HEK293 (cell line): ENCODE measurements around the gene SRL.

Experiments
- CTCF ChIA-PET: fragments of 350-600 bp; formaldehyde crosslinking; extraction: SDS; loops from one replicate; lab custom pipeline; 2021; ENCODE audit warnings: antibody characterized with exemption; lab: Yijun Ruan, JAX
- POLR2A ChIA-PET: fragments of 300-600 bp; formaldehyde crosslinking; extraction: SDS; loops from one replicate; lab custom pipeline; 2020; ENCODE audit warnings: antibody characterized with exemption, inconsistent platforms; lab: Yijun Ruan, JAX
- H3K27ac ChIP-seq: fragments of 200-500 bp; sonication (Bioruptor generic); 2 replicates; pipeline ENCODE4 v1.5.1; 2014; ENCODE audit warnings: low read depth, low read length, control low read depth, inconsistent platforms; ENCODE audit errors: extremely low read depth
- H3K36me3 ChIP-seq, 2 experiments: fragments of 200-500 bp in 1 of 2; sonication (Bioruptor generic) in 1 of 2; 1 replicate in 1 of 2; 2 replicates in 1 of 2; pipeline ENCODE4 v1.5.1; 2014 to 2017; ENCODE audit warnings: inconsistent platforms in 2 of 2, low read length in 2 of 2; ENCODE audit not compliant: control insufficient read depth in 2 of 2, insufficient read depth in 1 of 2
- H3K4me1 ChIP-seq: fragments of 200-500 bp; sonication (Bioruptor generic); 2 replicates; pipeline ENCODE4 v1.5.1; 2014; ENCODE audit warnings: mild to moderate bottlenecking, low read length, inconsistent platforms; ENCODE audit not compliant: control insufficient read depth, insufficient read depth
- H3K4me3 ChIP-seq: 2 replicates; pipeline ENCODE4 v1.5.1; 2011; ENCODE audit warnings: low read depth, mild to moderate bottlenecking, control low read depth, low read length, moderate library complexity
- H3K9me3 ChIP-seq: fragments of 200-500 bp; sonication (Bioruptor generic); 2 replicates; pipeline ENCODE4 v1.5.1; 2014; ENCODE audit warnings: low read depth, low read length, inconsistent platforms; ENCODE audit not compliant: control insufficient read depth, insufficient read depth
- AEBP2 ChIP-seq: fragments of 450-650 bp; formaldehyde crosslinking; IDR thresholded peaks from 2 replicates; pipeline ENCODE4 v1.5.1; 2016; ENCODE audit warnings: missing biosample characterization, missing genetic modification characterization, borderline replicate concordance
- GLI2 ChIP-seq: fragments of 450-650 bp; formaldehyde crosslinking; IDR thresholded peaks from 2 replicates; pipeline ENCODE4; 2017; ENCODE audit warnings: missing biosample characterization, missing genetic modification characterization, low read depth, borderline replicate concordance
- GLIS1 ChIP-seq: fragments of 450-650 bp; formaldehyde crosslinking; IDR thresholded peaks from 2 replicates; pipeline ENCODE4 v1.5.1; 2016; ENCODE audit warnings: missing biosample characterization, missing genetic modification characterization
- KLF10 ChIP-seq: fragments of 450-650 bp; IDR thresholded peaks from 2 replicates; pipeline ENCODE4 v1.5.1; 2018; ENCODE audit warnings: missing biosample characterization, mild to moderate bottlenecking, missing genetic modification characterization
- KLF8 ChIP-seq: fragments of 450-650 bp; formaldehyde crosslinking; IDR thresholded peaks from 2 replicates; pipeline ENCODE4 v1.5.1; 2016; ENCODE audit warnings: missing biosample characterization, missing genetic modification characterization
- MYNN ChIP-seq: fragments of 450-650 bp; formaldehyde crosslinking; IDR thresholded peaks from 2 replicates; pipeline ENCODE4 v1.5.1; 2016; ENCODE audit warnings: missing biosample characterization, missing genetic modification characterization, borderline replicate concordance
- SCRT1 ChIP-seq: fragments of 450-650 bp; formaldehyde crosslinking; IDR thresholded peaks from 2 replicates; pipeline ENCODE4 v1.5.1; 2016; ENCODE audit warnings: missing biosample characterization, missing genetic modification characterization, borderline replicate concordance
- ZBTB17 ChIP-seq: fragments of 450-650 bp; formaldehyde crosslinking; IDR thresholded peaks from 2 replicates; pipeline ENCODE4 v1.5.1; 2016; ENCODE audit warnings: missing biosample characterization, missing genetic modification characterization
- ZBTB20 ChIP-seq: fragments of 450-650 bp; formaldehyde crosslinking; IDR thresholded peaks from 2 replicates; pipeline ENCODE4 v1.5.1; 2016; ENCODE audit warnings: missing biosample characterization, missing genetic modification characterization
- ZBTB6 ChIP-seq: fragments of 450-650 bp; formaldehyde crosslinking; IDR thresholded peaks from 2 replicates; pipeline ENCODE4 v1.5.1; 2017; ENCODE audit warnings: missing biosample characterization, missing genetic modification characterization
- ZEB2 ChIP-seq: fragments of 450-650 bp; formaldehyde crosslinking; IDR thresholded peaks from 2 replicates; pipeline ENCODE4 v1.5.1; 2016; ENCODE audit warnings: missing biosample characterization, missing genetic modification characterization
- ZNF112 ChIP-seq: fragments of 450-650 bp; formaldehyde crosslinking; IDR thresholded peaks from 2 replicates; pipeline ENCODE4 v1.5.0; 2017; ENCODE audit warnings: missing biosample characterization, missing genetic modification characterization
- ZNF169 ChIP-seq: fragments of 450-650 bp; formaldehyde crosslinking; IDR thresholded peaks from 2 replicates; pipeline ENCODE4 v1.5.1; 2016; ENCODE audit warnings: missing biosample characterization, missing genetic modification characterization
- ZNF18 ChIP-seq: fragments of 450-650 bp; formaldehyde crosslinking; IDR thresholded peaks from 2 replicates; pipeline ENCODE4 v1.5.1; 2016; ENCODE audit warnings: missing biosample characterization, missing genetic modification characterization
- ZNF202 ChIP-seq: fragments of 450-650 bp; formaldehyde crosslinking; IDR thresholded peaks from 2 replicates; pipeline ENCODE4 v1.5.1; 2016; ENCODE audit warnings: missing biosample characterization, missing genetic modification characterization, borderline replicate concordance
- ZNF26 ChIP-seq: fragments of 450-650 bp; formaldehyde crosslinking; IDR thresholded peaks from 2 replicates; pipeline ENCODE4 v1.5.1; 2016; ENCODE audit warnings: missing biosample characterization, missing genetic modification characterization
- ZNF350 ChIP-seq: fragments of 450-650 bp; formaldehyde crosslinking; IDR thresholded peaks from 2 replicates; pipeline ENCODE4 v1.5.0; 2017; ENCODE audit warnings: missing biosample characterization, mild to moderate bottlenecking, missing genetic modification characterization
- ZNF366 ChIP-seq: fragments of 450-650 bp; formaldehyde crosslinking; conservative IDR thresholded peaks from 2 replicates; pipeline ENCODE4 v1.5.1; 2016; ENCODE audit warnings: missing biosample characterization, missing genetic modification characterization
- ZNF391 ChIP-seq: fragments of 450-650 bp; formaldehyde crosslinking; IDR thresholded peaks from 2 replicates; pipeline ENCODE4 v1.5.1; 2016; ENCODE audit warnings: low read depth, missing biosample characterization, missing genetic modification characterization, borderline replicate concordance
- ZNF398 ChIP-seq: fragments of 450-650 bp; formaldehyde crosslinking; IDR thresholded peaks from 2 replicates; pipeline ENCODE4 v1.5.1; 2017; ENCODE audit warnings: missing biosample characterization, missing genetic modification characterization
- ZNF488 ChIP-seq: fragments of 450-650 bp; formaldehyde crosslinking; IDR thresholded peaks from 2 replicates; pipeline ENCODE4 v1.5.1; 2016; ENCODE audit warnings: missing biosample characterization, missing genetic modification characterization
- ZNF510 ChIP-seq: fragments of 450-650 bp; formaldehyde crosslinking; IDR thresholded peaks from 2 replicates; pipeline ENCODE4 v1.5.1; 2018; ENCODE audit warnings: mild to moderate bottlenecking, missing genetic modification characterization, missing biosample characterization; ENCODE audit not compliant: insufficient replicate concordance
- ZNF580 ChIP-seq: fragments of 450-650 bp; formaldehyde crosslinking; IDR thresholded peaks from 2 replicates; pipeline ENCODE4 v1.5.1; 2016; ENCODE audit warnings: missing biosample characterization, missing genetic modification characterization
- ZNF621 ChIP-seq: fragments of 450-650 bp; formaldehyde crosslinking; IDR thresholded peaks from 2 replicates; pipeline ENCODE4 v1.5.1; 2017; ENCODE audit warnings: missing biosample characterization, missing genetic modification characterization
- ZNF768 ChIP-seq: fragments of 450-650 bp; formaldehyde crosslinking; IDR thresholded peaks from 2 replicates; pipeline ENCODE4 v1.5.1; 2018; ENCODE audit warnings: missing biosample characterization, mild to moderate bottlenecking, missing genetic modification characterization
- ZNF792 ChIP-seq: fragments of 450-650 bp; formaldehyde crosslinking; IDR thresholded peaks from 2 replicates; pipeline ENCODE4 v1.5.1; 2016; ENCODE audit warnings: missing biosample characterization, missing genetic modification characterization
- ZSCAN16 ChIP-seq: fragments of 450-650 bp; formaldehyde crosslinking; IDR thresholded peaks from 2 replicates; pipeline ENCODE4 v1.5.1; 2016; ENCODE audit warnings: missing biosample characterization, missing genetic modification characterization

Gene SRL

GRCh38 chr16:4231367-4231766 lies 10.5 kb downstream of the SRL start:
- no peak overlapping the region for H3K4me3 ChIP-seq
- H3K27ac ChIP-seq = no peak overlapping the region
- no peaks in the 10 kb centered on the region for H3K4me1 ChIP-seq
- CTCF ChIA-PET = interaction anchor here (1.1 kb wide), 1 partner anchor 12 kb away, joined by 3 read pairs; no protein-coding TSS in a partner anchor
- TF ChIP-seq AEBP2 (tag by site-specific recombination) = no peak
- no peak for TF ChIP-seq ZNF768
- no peak for TF ChIP-seq GLIS1 (tag by site-specific recombination)
- TF ChIP-seq ZNF350 (tag by site-specific recombination) = no peak
- TF ChIP-seq ZNF112 (tag by site-specific recombination) = no peak
- TF ChIP-seq ZEB2 = no peak
- no peak for TF ChIP-seq KLF8 (tag by site-specific recombination)
- no peak for TF ChIP-seq ZNF510
- TF ChIP-seq ZNF26 (tag by site-specific recombination) = no peak
- TF ChIP-seq ZNF18 (tag by site-specific recombination) = no peak
- TF ChIP-seq ZNF398 (tag by site-specific recombination) = no peak
- H3K9me3 ChIP-seq = no peaks in the 10 kb centered on the region
- H3K36me3 ChIP-seq = no peaks in the 10 kb centered on the region
- POLR2A ChIA-PET = no interaction called here

- POLR2A ChIA-PET = no interaction called here
- no peak overlapping the region for H3K27ac ChIP-seq
- CTCF ChIA-PET = no interaction called here
- H3K9me3 ChIP-seq = no peaks in the 10 kb centered on the region
- no peaks in the 10 kb centered on the region for H3K4me1 ChIP-seq
- no peaks in the 10 kb centered on the region for H3K36me3 ChIP-seq
- H3K4me3 ChIP-seq = no peak overlapping the region
- TF ChIP-seq ZNF366 (tag by site-specific recombination) (peak; percentile 98), ZNF169 (tag by site-specific recombination) (0 out of 2 replicates have a peak, but pooled peaks have one; percentile 31), ZBTB20 (0 out of 2 replicates have a peak, but pooled peaks have one; percentile 26), GLI2 (tag by site-specific recombination) (no peak), SCRT1 (tag by site-specific recombination) (no peak), ZBTB17 (tag by site-specific recombination) (peak; percentile 92), ZNF391 (tag by site-specific recombination) (no peak), ZBTB6 (tag by site-specific recombination) (no peak), ZNF792 (tag by site-specific recombination) (no peak), ZSCAN16 (no peak), KLF10 (tag by site-specific recombination) (no peak), MYNN (tag by site-specific recombination) (no peak), ZNF580 (no peak), ZNF621 (tag by site-specific recombination) (no peak), ZNF202 (tag by site-specific recombination) (no peak), ZNF488 (tag by site-specific recombination) (no peak)
Measured at GRCh38 chr16:4227040-4227332, 14.9 kb downstream of the SRL start.
